H9 (cell line): ENCODE results near the gene EIF3F. TPM values are rescaled to one million over a fixed set of nuclear protein-coding genes. Genes with fewer than 3 reads are reported as not detected.
A peak's percentile ranks its signal among the peaks of the same experiment; 100 is the strongest.

Experiments used
- DNase-seq: peaks from one replicate; pipeline ENCODE4 v3.0.0-alpha.2; 2017
- H2AFZ ChIP-seq: one replicate; pipeline ENCODE4 v1.6.1; 2013; ENCODE audit warnings: mild to moderate bottlenecking, low read length, control low read depth, moderate library complexity
- H2AK5ac ChIP-seq: 2 replicates; pipeline ENCODE4 v1.6.1; 2013; ENCODE audit warnings: low read length, control low read depth, mixed read lengths; ENCODE audit not compliant: insufficient read length
- H2BK120ac ChIP-seq: one replicate; pipeline ENCODE4 v1.6.1; 2013; ENCODE audit warnings: low read depth, mild to moderate bottlenecking, low read length, control low read depth, inconsistent platforms; ENCODE audit not compliant: poor library complexity, severe bottlenecking
- H2BK12ac ChIP-seq: 2 replicates; pipeline ENCODE4 v1.6.1; 2013; ENCODE audit warnings: low read length, control low read depth, mixed read lengths, low read depth; ENCODE audit not compliant: insufficient read length
- H2BK15ac ChIP-seq: 2 replicates; pipeline ENCODE4 v1.6.1; 2013; ENCODE audit warnings: low read depth, low read length, control low read depth
- H2BK20ac ChIP-seq: one replicate; pipeline ENCODE4 v1.6.1; 2013; ENCODE audit warnings: low read depth, mild to moderate bottlenecking, low read length, control low read depth, inconsistent platforms; ENCODE audit not compliant: poor library complexity, severe bottlenecking
- H2BK5ac ChIP-seq: 2 replicates; pipeline ENCODE4 v1.6.1; 2013; ENCODE audit warnings: low read length, control low read depth, mixed read lengths; ENCODE audit not compliant: insufficient read length
- H3K14ac ChIP-seq: 2 replicates; pipeline ENCODE4 v1.6.1; 2013; ENCODE audit warnings: low read length, control low read depth; ENCODE audit not compliant: insufficient read depth
- H3K18ac ChIP-seq: 2 replicates; pipeline ENCODE4 v1.6.1; 2013; ENCODE audit warnings: low read depth, mild to moderate bottlenecking, mixed read lengths, low read length, control low read depth; ENCODE audit not compliant: insufficient read length
- H3K23ac ChIP-seq: 2 replicates; pipeline ENCODE4 v1.6.1; 2013; ENCODE audit warnings: low read length, control low read depth, mixed read lengths, low read depth; ENCODE audit not compliant: insufficient read length
- H3K23me2 ChIP-seq: 2 replicates; pipeline ENCODE4 v1.6.1; 2013; ENCODE audit warnings: low read depth, mild to moderate bottlenecking, mixed read lengths, low read length, control low read depth; ENCODE audit not compliant: insufficient read length, poor library complexity, severe bottlenecking
- H3K27ac ChIP-seq: 2 replicates; pipeline ENCODE4 v1.5.1; 2013; ENCODE audit warnings: low read length, control low read depth, mixed read lengths, low read depth; ENCODE audit not compliant: insufficient read length
- H3K27me3 ChIP-seq: 2 replicates; pipeline ENCODE4 v1.6.1; 2013; ENCODE audit warnings: low read length, control low read depth, inconsistent platforms; ENCODE audit not compliant: insufficient read depth
- H3K4ac ChIP-seq: 2 replicates; pipeline ENCODE4 v1.6.1; 2013; ENCODE audit warnings: low read depth, mild to moderate bottlenecking, control low read depth, inconsistent platforms, low read length, moderate library complexity
- H3K4me1 ChIP-seq: 2 replicates; pipeline ENCODE4 v1.6.1; 2013; ENCODE audit warnings: low read length, control low read depth, inconsistent platforms; ENCODE audit not compliant: insufficient read depth
- H3K4me2 ChIP-seq: 2 replicates; pipeline ENCODE4 v1.6.1; 2013; ENCODE audit warnings: low read length, control low read depth, mixed read lengths; ENCODE audit not compliant: insufficient read length, insufficient read depth
- H3K56ac ChIP-seq: 2 replicates; pipeline ENCODE4 v1.6.1; 2013; ENCODE audit warnings: low read depth, mild to moderate bottlenecking, mixed read lengths, low read length, control low read depth; ENCODE audit not compliant: insufficient read length
- H3K79me1 ChIP-seq: 2 replicates; pipeline ENCODE4 v1.6.1; 2013; ENCODE audit warnings: low read depth, mild to moderate bottlenecking, moderate library complexity, low read length, control low read depth, inconsistent platforms; ENCODE audit not compliant: insufficient read depth, poor library complexity, severe bottlenecking
- H3K79me2 ChIP-seq: 2 replicates; pipeline ENCODE4 v1.6.1; 2013; ENCODE audit warnings: low read length, control low read depth, inconsistent platforms; ENCODE audit not compliant: insufficient read depth
- H3K9ac ChIP-seq: 2 replicates; pipeline ENCODE4 v1.6.1; 2013; ENCODE audit warnings: low read length, control low read depth, mixed read lengths; ENCODE audit not compliant: insufficient read length; ENCODE audit errors: extremely low read depth
- H3K9me3 ChIP-seq: one replicate; pipeline ENCODE4 v1.6.1; 2013; ENCODE audit warnings: low read depth, low read length, inconsistent platforms; ENCODE audit not compliant: control insufficient read depth
- H3T11ph ChIP-seq: one replicate; pipeline ENCODE4 v1.6.1; 2013; ENCODE audit warnings: mild to moderate bottlenecking, low read length, control low read depth, inconsistent platforms
- H4K20me1 ChIP-seq: one replicate; pipeline ENCODE4 v1.6.1; 2013; ENCODE audit not compliant: control insufficient read depth, insufficient read length, insufficient read depth
- H4K5ac ChIP-seq: 2 replicates; pipeline ENCODE4 v1.6.1; 2013; ENCODE audit warnings: low read depth, mild to moderate bottlenecking, mixed read lengths, low read length, control low read depth; ENCODE audit not compliant: insufficient read length
- H4K8ac ChIP-seq: replicated peaks from 2 replicates; pipeline ENCODE4 v1.6.1; 2013; ENCODE audit warnings: low read length, control low read depth, mixed read lengths, low read depth; ENCODE audit not compliant: insufficient read length
- H4K91ac ChIP-seq: 2 replicates; pipeline ENCODE4 v1.6.1; 2013; ENCODE audit warnings: low read depth, mild to moderate bottlenecking, moderate library complexity, mixed read lengths, low read length, control low read depth; ENCODE audit not compliant: insufficient read length
- H3K27ac Mint-ChIP-seq, 3 experiments: 2 replicates in 2 of 3; 3 replicates in 1 of 3; pipeline ENCODE4 v1.8.0; 2020 to 2021; ENCODE audit warnings: mixed read lengths in 3 of 3, mild to moderate bottlenecking in 1 of 3, moderate library complexity in 1 of 3
- H3K27me3 Mint-ChIP-seq: 2 replicates; pipeline ENCODE4 v1.8.0; 2021; ENCODE audit warnings: low read depth, mild to moderate bottlenecking, moderate library complexity, mixed read lengths
- H3K36me3 Mint-ChIP-seq, 3 experiments: 2 replicates in 2 of 3; 3 replicates in 1 of 3; pipeline ENCODE4 v1.8.0; 2020 to 2021; ENCODE audit warnings: low read depth in 3 of 3, mixed read lengths in 3 of 3; ENCODE audit not compliant: insufficient read depth in 1 of 3
- H3K4me1 Mint-ChIP-seq, 2 experiments: 2 replicates each; pipeline ENCODE4 v1.8.0; 2020; ENCODE audit warnings: mixed read lengths in 2 of 2
- H3K4me3 Mint-ChIP-seq, 2 experiments: 2 replicates in 1 of 2; 3 replicates in 1 of 2; pipeline ENCODE4 v1.8.0; 2020 to 2021; ENCODE audit warnings: mild to moderate bottlenecking in 2 of 2, mixed read lengths in 2 of 2, moderate library complexity in 1 of 2
- H3K9me3 Mint-ChIP-seq, 2 experiments: 2 replicates in 1 of 2; 3 replicates in 1 of 2; pipeline ENCODE4 v1.8.0; 2020; ENCODE audit warnings: mild to moderate bottlenecking in 2 of 2, mixed read lengths in 2 of 2, moderate library complexity in 1 of 2
- WGBS: extraction: QIAGEN DNeasy Blood & Tissue Kit; methylation state at CpG from one replicate; pipeline ENCODE4 v1.1.7; 2013; ENCODE audit warnings: missing lambda C conversion rate, low lambda C conversion rate, mixed read lengths; ENCODE audit not compliant: insufficient read length; ENCODE audit errors: extremely low coverage; 5-methylcytosine and 5-hydroxymethylcytosine counted together
- total RNA-seq: library from RNA; stranded (reverse); gene quantifications from 2 replicates; pipeline ENCODE4 v1.2.1, GENCODE V29; 2021
- TF ChIP-seq, protein P1 (sequence below): fragments of 200-600 bp; sonication (generic); conservative IDR thresholded peaks from 3 replicates; pipeline ENCODE4 v1.8.0; 2021; ENCODE audit warnings: antibody characterized with exemption, mild to moderate bottlenecking

EIF3F gene
- total RNA-seq, 1 experiment from 2014 or later = 348 TPM

- Histone ChIP-seq H3K4me2 (no peak overlapping the region), H2BK120ac (no peak overlapping the region), H3K9me3 (no peaks in the 10 kb centered on the region), H3K79me2 (no peaks in the 10 kb centered on the region), H3K18ac (no peak overlapping the region), H2BK15ac (no peak overlapping the region), H2BK5ac (no peak overlapping the region), H3K4me1 (no peaks in the 10 kb centered on the region), H2AFZ (no peak overlapping the region), H3K79me1 (no peaks in the 10 kb centered on the region), H3K9ac (no peak overlapping the region), H3K56ac (no peak overlapping the region), H4K91ac (no peak overlapping the region), H4K20me1 (no peaks in the 10 kb centered on the region), H4K8ac (no peak overlapping the region), H2AK5ac (no peak overlapping the region), H3T11ph (no peak overlapping the region), H3K27ac (no peak overlapping the region), H2BK20ac (no peak overlapping the region), H4K5ac (no peak overlapping the region), H3K23me2 (no peaks in the 10 kb centered on the region), H3K4ac (no peak overlapping the region), H2BK12ac (no peak overlapping the region), H3K23ac (no peak overlapping the region), H3K14ac (no peak overlapping the region), H3K27me3 (no peaks in the 10 kb centered on the region)
- H3K4me3 Mint-ChIP-seq = no peak overlapping the region
- H3K36me3 Mint-ChIP-seq = no peaks in the 10 kb centered on the region; a peak in 1 of 7 replicates
- peak; percentile 5 for DNase-seq
- H3K27me3 Mint-ChIP-seq = peaks cover 50% of the 10 kb centered on the region
- no peaks in the 10 kb centered on the region; a peak in 1 of 5 replicates for H3K9me3 Mint-ChIP-seq
- no CpG with 5 or more reads among the region's 4 CpGs for WGBS
- H3K4me1 Mint-ChIP-seq = peaks cover 12 to 15% of the 10 kb centered on the region in 2 experiments
- H3K27ac Mint-ChIP-seq = no peak overlapping the region
- TF ChIP-seq, protein P1, sequence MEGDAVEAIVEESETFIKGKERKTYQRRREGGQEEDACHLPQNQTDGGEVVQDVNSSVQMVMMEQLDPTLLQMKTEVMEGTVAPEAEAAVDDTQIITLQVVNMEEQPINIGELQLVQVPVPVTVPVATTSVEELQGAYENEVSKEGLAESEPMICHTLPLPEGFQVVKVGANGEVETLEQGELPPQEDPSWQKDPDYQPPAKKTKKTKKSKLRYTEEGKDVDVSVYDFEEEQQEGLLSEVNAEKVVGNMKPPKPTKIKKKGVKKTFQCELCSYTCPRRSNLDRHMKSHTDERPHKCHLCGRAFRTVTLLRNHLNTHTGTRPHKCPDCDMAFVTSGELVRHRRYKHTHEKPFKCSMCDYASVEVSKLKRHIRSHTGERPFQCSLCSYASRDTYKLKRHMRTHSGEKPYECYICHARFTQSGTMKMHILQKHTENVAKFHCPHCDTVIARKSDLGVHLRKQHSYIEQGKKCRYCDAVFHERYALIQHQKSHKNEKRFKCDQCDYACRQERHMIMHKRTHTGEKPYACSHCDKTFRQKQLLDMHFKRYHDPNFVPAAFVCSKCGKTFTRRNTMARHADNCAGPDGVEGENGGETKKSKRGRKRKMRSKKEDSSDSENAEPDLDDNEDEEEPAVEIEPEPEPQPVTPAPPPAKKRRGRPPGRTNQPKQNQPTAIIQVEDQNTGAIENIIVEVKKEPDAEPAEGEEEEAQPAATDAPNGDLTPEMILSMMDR = no peak
Measured at GRCh38 chr11:8028766-8029165, 41.6 kb downstream of the EIF3F start.
